Upper lobe of right lung (tissue), 1 donor: ENCODE results near the gene TTC7B. TPM values are rescaled to one million over a fixed set of nuclear protein-coding genes. Genes with fewer than 3 reads are reported as not detected.

Source experiments
- ATAC-seq: fragments of 200-7000 bp; cut with Tn5 transposase; one replicate; pipeline ENCODE4 v1.9.1; 2020; ENCODE audit warnings: mild to moderate bottlenecking, moderate library complexity
- DNase-seq: peaks from one replicate; pipeline ENCODE4 v3.0.0-alpha.2; 2020
- H3K27ac ChIP-seq: fragments of 200-600 bp; one replicate; pipeline ENCODE4 v1.8.0; 2022
- H3K27me3 ChIP-seq: fragments of 200-600 bp; one replicate; pipeline ENCODE4 v1.8.0; 2022; ENCODE audit warnings: mild to moderate bottlenecking
- H3K36me3 ChIP-seq: fragments of 200-600 bp; one replicate; pipeline ENCODE4 v1.8.0; 2022
- H3K4me1 ChIP-seq: fragments of 200-600 bp; one replicate; pipeline ENCODE4 v1.8.0; 2022
- H3K4me3 ChIP-seq: fragments of 200-600 bp; one replicate; pipeline ENCODE4 v1.8.0; 2022; ENCODE audit warnings: mild to moderate bottlenecking
- H3K9me3 ChIP-seq: fragments of 200-600 bp; one replicate; pipeline ENCODE4 v1.8.0; 2022
- CTCF ChIP-seq: fragments of 200-600 bp; IDR thresholded peaks from one replicate; pipeline ENCODE4 v1.8.0; 2022; ENCODE audit warnings: antibody characterized with exemption
- intact Hi-C: fragments of 100-400 bp; cut with DNase I; formaldehyde crosslinking; loops from one replicate; pipeline ENCODE4 v1.11.0; 2022
- total RNA-seq: library from RNA; stranded (reverse); fragmentation: NEBNext Ultra II Directional; extraction: Animal tissue kit (Norgen Biotek cat#: 25700); gene quantifications from one replicate; pipeline ENCODE4 v1.2.1, GENCODE V29; 2021
- donor health status: DM: no; HTN: yes; CAD: no; lungs with severe emphysema.

TTC7B gene
- total RNA-seq, 1 donor from 2014 or later = 41.5 TPM

- Histone ChIP-seq H3K27ac (no peak overlapping the region), H3K4me1 (peaks cover 7% of the 10 kb centered on the region), H3K27me3 (no peaks in the 10 kb centered on the region), H3K9me3 (no peaks in the 10 kb centered on the region), H3K4me3 (no peak overlapping the region), H3K36me3 (no peaks in the 10 kb centered on the region)
- ATAC-seq (no peak), DNase-seq (no peak)
- intact Hi-C loops = no loop called here
- TF ChIP-seq CTCF = no peak
Measured at GRCh38 chr14:90703841-90704737, 112.1 kb downstream of the TTC7B start.

- intact Hi-C loops = no loop called here
Measured at GRCh38 chr14:90700933-90701776, 115.1 kb downstream of the TTC7B start.

GRCh38 chr14:90699016-90699415 is 117.2 kb downstream of the TTC7B start:
- ATAC-seq (no peak), DNase-seq (no peak)
- Histone ChIP-seq H3K9me3 (no peaks in the 10 kb centered on the region), H3K36me3 (no peaks in the 10 kb centered on the region), H3K4me3 (no peak overlapping the region), H3K27ac (peak overlapping the region; percentile 30), H3K4me1 (peaks cover 33% of the 10 kb centered on the region), H3K27me3 (no peaks in the 10 kb centered on the region)
- intact Hi-C loops = no loop called here
- TF ChIP-seq CTCF = no peak

More at GRCh38 chr14:90700933-90701776, 115.1 kb downstream of the TTC7B start:
- no peak overlapping the region for H3K4me3 ChIP-seq
- DNase-seq (no peak), ATAC-seq (peak; percentile 18)
- H3K36me3 ChIP-seq = no peaks in the 10 kb centered on the region
- H3K9me3 ChIP-seq = no peaks in the 10 kb centered on the region
- TF ChIP-seq CTCF = no peak
- peaks cover 33% of the 10 kb centered on the region for H3K4me1 ChIP-seq
- no peaks in the 10 kb centered on the region for H3K27me3 ChIP-seq
- no peak overlapping the region for H3K27ac ChIP-seq

- Histone ChIP-seq H3K9me3 (no peaks in the 10 kb centered on the region), H3K4me1 (peaks cover 33% of the 10 kb centered on the region), H3K4me3 (no peak overlapping the region), H3K27ac (peak overlapping the region; percentile 69), H3K36me3 (no peaks in the 10 kb centered on the region), H3K27me3 (no peaks in the 10 kb centered on the region)
- no peak for TF ChIP-seq CTCF
- ATAC-seq (no peak), DNase-seq (no peak)
- intact Hi-C loops = no loop called here
Measured at GRCh38 chr14:90698379-90698869, 117.8 kb downstream of the TTC7B start.

- peak; percentile 97 for ATAC-seq
- DNase-seq = peak; percentile 87
- no peak overlapping the region for H3K4me3 ChIP-seq
- no peaks in the 10 kb centered on the region for H3K27me3 ChIP-seq
- peaks cover 33% of the 10 kb centered on the region for H3K4me1 ChIP-seq
- intact Hi-C loops = no loop called here
- no peaks in the 10 kb centered on the region for H3K36me3 ChIP-seq
- no peaks in the 10 kb centered on the region for H3K9me3 ChIP-seq
- H3K27ac ChIP-seq = peak overlapping the region; percentile 69
- peak; percentile 98 for TF ChIP-seq CTCF
Measured at GRCh38 chr14:90697577-90698206, 118.5 kb downstream of the TTC7B start.
